Liver (tissue), 9 donors: ENCODE data around the gene PPDPF. TPM values are rescaled to one million over a fixed set of nuclear protein-coding genes. Genes with fewer than 3 reads are reported as not detected.

Experiments used
- DNase-seq: peaks from one replicate; pipeline ENCODE4 v3.0.0-alpha.2; 2017; ENCODE audit warnings: low spot score
- H3K27ac ChIP-seq, 2 donors: one replicate each; pipeline ENCODE4 v1.7.0; 2013; ENCODE audit warnings: inconsistent platforms in 2 of 2, low read length in 2 of 2, control low read depth in 1 of 2, low read depth in 1 of 2, mild to moderate bottlenecking in 1 of 2
- H3K27me3 ChIP-seq, 4 donors: one replicate each; pipeline versions ENCODE4 v1.6.1 to v1.7.0; 2013; ENCODE audit warnings: low read length in 3 of 4, inconsistent platforms in 1 of 4, mild to moderate bottlenecking in 1 of 4, moderate library complexity in 1 of 4; ENCODE audit not compliant: control insufficient read depth in 4 of 4, insufficient read depth in 4 of 4
- H3K36me3 ChIP-seq, 4 donors: one replicate each; pipeline versions ENCODE4 v1.6.1 to v1.7.0; 2013; ENCODE audit warnings: low read length in 3 of 4, mild to moderate bottlenecking in 3 of 4, low read depth in 1 of 4, moderate library complexity in 1 of 4; ENCODE audit not compliant: control insufficient read depth in 4 of 4, insufficient read depth in 3 of 4
- H3K4me1 ChIP-seq, 4 donors: one replicate each; pipeline versions ENCODE4 v1.6.1 to v1.7.0; 2013; ENCODE audit warnings: low read length in 3 of 4, mild to moderate bottlenecking in 3 of 4, moderate library complexity in 1 of 4; ENCODE audit not compliant: control insufficient read depth in 4 of 4, insufficient read depth in 4 of 4
- H3K4me3 ChIP-seq, 3 donors: one replicate each; pipeline versions ENCODE4 v1.6.1 to v1.7.0; 2013; ENCODE audit warnings: low read length in 3 of 3, control low read depth in 1 of 3, low read depth in 1 of 3, mild to moderate bottlenecking in 1 of 3
- H3K9ac ChIP-seq, 2 donors: one replicate each; pipeline ENCODE4 v1.7.0; 2013; ENCODE audit warnings: low read length in 2 of 2, mild to moderate bottlenecking in 2 of 2, moderate library complexity in 2 of 2, control low read depth in 1 of 2, low read depth in 1 of 2
- H3K9me3 ChIP-seq, 4 donors: one replicate each; pipeline versions ENCODE4 v1.6.1 to v1.7.0; 2013; ENCODE audit warnings: low read length in 3 of 4; ENCODE audit not compliant: control insufficient read depth in 4 of 4
- ATF3 ChIP-seq: IDR thresholded peaks from 2 replicates; pipeline ENCODE4 v1.6.1; 2016; ENCODE audit warnings: antibody characterized with exemption
- EGR1 ChIP-seq, 2 donors: IDR thresholded peaks; 2 replicates each; pipeline ENCODE4 v1.6.1; 2016 to 2018; ENCODE audit warnings: antibody characterized with exemption in 2 of 2, low read depth in 2 of 2
- FOXA1 ChIP-seq: IDR thresholded peaks from 2 replicates; pipeline ENCODE4 v1.6.1; 2016; ENCODE audit warnings: antibody characterized with exemption
- FOXA2 ChIP-seq: IDR thresholded peaks from 2 replicates; pipeline ENCODE4 v1.6.1; 2016; ENCODE audit warnings: antibody characterized with exemption
- GABPA ChIP-seq, 2 donors: IDR thresholded peaks in 1 of 2; conservative IDR thresholded peaks in 1 of 2; 2 replicates each; pipeline ENCODE4 v1.6.1; 2016; ENCODE audit warnings: antibody characterized with exemption in 2 of 2, mild to moderate bottlenecking in 1 of 2, moderate library complexity in 1 of 2
- HNF4A ChIP-seq, 2 donors: conservative IDR thresholded peaks; 2 replicates each; pipeline ENCODE4 v1.6.1; 2016; ENCODE audit warnings: antibody characterized with exemption in 2 of 2, mild to moderate bottlenecking in 2 of 2
- HNF4G ChIP-seq: IDR thresholded peaks from 2 replicates; pipeline ENCODE4 v1.6.1; 2016; ENCODE audit warnings: antibody characterized with exemption
- JUND ChIP-seq, 2 donors: IDR thresholded peaks; 2 replicates each; pipeline ENCODE4 v1.6.1; 2016; ENCODE audit warnings: antibody characterized with exemption in 2 of 2
- MAX ChIP-seq: IDR thresholded peaks from 2 replicates; pipeline ENCODE4 v1.6.1; 2016; ENCODE audit warnings: antibody characterized with exemption
- NR2F2 ChIP-seq: IDR thresholded peaks from 2 replicates; pipeline ENCODE4 v1.6.1; 2016; ENCODE audit warnings: antibody characterized with exemption
- RAD21 ChIP-seq, 2 donors: IDR thresholded peaks; 2 replicates each; pipeline ENCODE4 v1.6.1; 2016; ENCODE audit warnings: antibody characterized with exemption in 2 of 2, mild to moderate bottlenecking in 2 of 2
- REST ChIP-seq: IDR thresholded peaks from 2 replicates; pipeline ENCODE4 v1.6.1; 2016; ENCODE audit warnings: antibody characterized with exemption, mild to moderate bottlenecking
- RXRA ChIP-seq, 2 donors: IDR thresholded peaks; 2 replicates each; pipeline ENCODE4 v1.6.1; 2017 to 2018; ENCODE audit warnings: antibody characterized with exemption in 2 of 2, mild to moderate bottlenecking in 1 of 2
- SP1 ChIP-seq: IDR thresholded peaks from 2 replicates; pipeline ENCODE4 v1.6.1; 2018; ENCODE audit warnings: antibody characterized with exemption, mild to moderate bottlenecking
- TAF1 ChIP-seq: conservative IDR thresholded peaks from 2 replicates; pipeline ENCODE4 v1.6.1; 2016; ENCODE audit warnings: antibody characterized with exemption, mild to moderate bottlenecking
- YY1 ChIP-seq: IDR thresholded peaks from 2 replicates; pipeline ENCODE4 v1.6.1; 2016; ENCODE audit warnings: antibody characterized with exemption, mild to moderate bottlenecking
- WGBS: extraction: QIAGEN DNeasy Blood & Tissue Kit; methylation state at CpG from one replicate; pipeline ENCODE4 v1.1.7; 2013; 5-methylcytosine and 5-hydroxymethylcytosine counted together
- polyA plus RNA-seq, 2 donors: library from polyadenylated mRNA; stranded (reverse) in 1 of 2; unstranded in 1 of 2; fragments of 200-250 nt in 1 of 2; fragments of >200 nt in 1 of 2; fragmentation: Nextera tagmentation in 1 of 2; extraction: Ambion mirVana in 1 of 2; gene quantifications; one replicate each; pipeline versions ENCODE4 v1.2.1 to v1.2.3, GENCODE V29; 2013 to 2015
- total RNA-seq, 2 donors: library from RNA; depleted of rRNA; stranded (reverse); fragments of >200 nt; gene quantifications; one replicate each; pipeline ENCODE4 v1.2.3, GENCODE V29; 2014
- donor health status: healthy.
- donor health status: healthy.
- donor health status: healthy.
- donor health status: healthy.
- donor health status: healthy.

The PPDPF gene, protein sequence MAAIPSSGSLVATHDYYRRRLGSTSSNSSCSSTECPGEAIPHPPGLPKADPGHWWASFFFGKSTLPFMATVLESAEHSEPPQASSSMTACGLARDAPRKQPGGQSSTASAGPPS
- total RNA-seq (10 to 100 TPM; 25.1 to 25.5 TPM), polyA plus RNA-seq (100 to 1,000 TPM in 1 of 2 donors, 1 to 10 TPM in 1; 8.3 to 196 TPM)

DNA sequence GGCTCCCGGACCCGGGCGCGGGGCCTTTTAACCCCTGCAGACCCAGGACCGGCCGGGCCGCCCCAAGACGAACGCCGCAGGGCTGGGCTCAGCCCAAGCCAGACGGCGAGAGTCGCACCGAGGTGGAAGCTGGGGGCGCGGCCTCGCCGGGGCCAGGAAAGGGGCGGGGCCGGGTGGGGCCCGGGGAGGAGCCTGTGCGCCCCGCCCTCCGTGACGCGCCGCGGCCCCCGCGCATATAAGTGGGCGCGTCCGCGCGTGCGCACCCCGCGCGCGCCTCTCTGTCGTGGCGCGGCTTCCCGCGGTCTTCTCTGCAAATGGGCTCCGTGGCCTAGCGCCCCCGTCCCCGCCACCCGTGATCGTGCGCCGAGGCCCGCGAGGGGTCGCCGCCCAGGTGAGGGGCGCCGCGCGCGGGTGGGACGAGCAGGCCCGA is at the start of gene PPDPF:
Gene PPDPF, plus strand, starts transcription at position 262 of the 430 bp plus-strand sequence. CDS start 544 bp downstream, outside the sequence.
- under 1% methylated on average over 64 of the region's 64 CpGs for WGBS
- peak; percentile 86 for DNase-seq
- peak within 1 kb of the TSS in 1 of 2 donors; percentile 16 for H3K9ac ChIP-seq
- H3K27ac ChIP-seq = peak within 1 kb of the TSS; percentile 38 to 78
- H3K36me3 ChIP-seq = no peaks in the 10 kb centered on the region
- TF ChIP-seq REST = peak; percentile 26
- no peak for TF ChIP-seq HNF4G
- peaks cover 2 to 19% (median 6%) of the 10 kb centered on the region in 4 donors for H3K4me1 ChIP-seq
- H3K4me3 ChIP-seq = peak within 1 kb of the TSS; percentile 48 to 92 (median 63)
- H3K27me3 ChIP-seq = no peaks in the 10 kb centered on the region
- no peaks in the 10 kb centered on the region for H3K9me3 ChIP-seq

- 12% methylated on average over 46 of the region's 46 CpGs for WGBS
- TF ChIP-seq FOXA2 (no peak), RXRA (IDR thresholded peaks at IDR 0.05) (no peak)
- H3K4me3 ChIP-seq = no peak overlapping the region
These were observed 49.4 kb upstream of the PPDPF start for GRCh38 chr20:63471002-63471716.

DNA sequence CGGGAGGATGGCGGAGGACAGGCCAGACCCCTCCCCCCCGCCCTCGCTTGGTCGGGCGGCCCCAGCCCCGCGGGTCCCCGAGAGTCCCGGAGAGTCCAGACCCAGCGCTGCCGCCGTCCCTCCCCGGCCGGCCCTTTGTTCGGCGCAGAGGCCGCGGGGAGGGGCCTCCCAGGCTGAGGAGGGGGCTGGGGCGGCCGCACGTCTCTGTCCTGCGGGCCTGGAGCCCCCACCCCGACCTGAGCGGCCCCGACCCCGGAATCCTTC is 48.9 kb upstream of the PPDPF start:
- 1% methylated on average over 27 of the region's 27 CpGs for WGBS
- Histone ChIP-seq H3K27ac (no peak overlapping the region), H3K36me3 (no peaks in the 10 kb centered on the region), H3K4me3 (no peak overlapping the region), H3K4me1 (peaks cover 0 to 6% (median 2%) of the 10 kb centered on the region in 4 donors), H3K9me3 (no peaks in the 10 kb centered on the region), H3K27me3 (peaks cover 3 to 23% (median 10%) of the 10 kb centered on the region in 4 donors), H3K9ac (no peak overlapping the region)
- TF ChIP-seq GABPA (IDR thresholded peaks at IDR 0.05 in 1 of 2, conservative IDR thresholded peaks at IDR 0.05 in 1 of 2) = no peak
- TF ChIP-seq HNF4A (conservative IDR thresholded peaks at IDR 0.05) = no peak
- no peak for TF ChIP-seq JUND (IDR thresholded peaks at IDR 0.05)
- no peak for TF ChIP-seq TAF1
- no peak for TF ChIP-seq MAX
- TF ChIP-seq EGR1 (IDR thresholded peaks at IDR 0.05; ENCODE audit: low read depth in 2 of 2) = no peak
- no peak for TF ChIP-seq ATF3
- TF ChIP-seq REST = no peak
- TF ChIP-seq RAD21 (IDR thresholded peaks at IDR 0.05) = no peak
- TF ChIP-seq FOXA2 = no peak
- TF ChIP-seq HNF4G = no peak
- no peak for TF ChIP-seq NR2F2
- no peak for TF ChIP-seq FOXA1
- no peak for TF ChIP-seq YY1
- no peak for TF ChIP-seq RXRA (IDR thresholded peaks at IDR 0.05)
- TF ChIP-seq SP1 = no peak
- no peak for DNase-seq

More at GRCh38 chr20:63471002-63471716, 49.4 kb upstream of the PPDPF start:
- no peak for DNase-seq
- Histone ChIP-seq H3K27me3 (peaks cover 3 to 23% (median 10%) of the 10 kb centered on the region in 4 donors), H3K9ac (no peak overlapping the region), H3K36me3 (no peaks in the 10 kb centered on the region), H3K9me3 (no peaks in the 10 kb centered on the region), H3K27ac (no peak overlapping the region), H3K4me1 (peaks cover 0 to 6% (median 2%) of the 10 kb centered on the region in 4 donors)
